Osteoblast (primary cell): Measurements from ENCODE around the gene BTLA. TPM values are rescaled to one million over a fixed set of nuclear protein-coding genes. Genes with fewer than 3 reads are reported as not detected.

Experiments
- DNase-seq: peaks from one replicate; pipeline ENCODE4 v3.0.0; 2011; ENCODE audit warnings: low spot score, mixed read lengths; ENCODE audit not compliant: insufficient read length; ENCODE audit errors: missing footprints
- H2AFZ ChIP-seq: 2 replicates; pipeline ENCODE4 v1.6.0; 2011; ENCODE audit warnings: mild to moderate bottlenecking, low read length
- H3K27ac ChIP-seq: 2 replicates; pipeline ENCODE4 v1.5.1; 2011; ENCODE audit warnings: mild to moderate bottlenecking, low read depth, low read length, moderate library complexity
- H3K27me3 ChIP-seq: 2 replicates; pipeline ENCODE4 v1.6.0; 2012; ENCODE audit warnings: mild to moderate bottlenecking, control low read depth, inconsistent platforms, low read length, moderate library complexity; ENCODE audit not compliant: insufficient read depth
- H3K36me3 ChIP-seq: 2 replicates; pipeline ENCODE4 v1.5.1; 2011; ENCODE audit warnings: mild to moderate bottlenecking, low read length, control low read depth, moderate library complexity; ENCODE audit not compliant: insufficient read depth
- H3K4me1 ChIP-seq: 2 replicates; pipeline ENCODE4 v1.5.1; 2011; ENCODE audit warnings: mild to moderate bottlenecking, low read length, control low read depth, moderate library complexity; ENCODE audit not compliant: insufficient read depth
- H3K4me2 ChIP-seq: 2 replicates; pipeline ENCODE4 v1.6.0; 2011; ENCODE audit warnings: mild to moderate bottlenecking, low read length; ENCODE audit not compliant: insufficient read depth
- H3K4me3 ChIP-seq: fragments of 200-600 bp; sonication (generic); 3 replicates; pipeline ENCODE4 v1.5.1; 2012; ENCODE audit warnings: mild to moderate bottlenecking, low read length, inconsistent platforms; ENCODE audit not compliant: insufficient read depth
- H3K79me2 ChIP-seq: 2 replicates; pipeline ENCODE4 v1.6.0; 2012; ENCODE audit warnings: mild to moderate bottlenecking, low read length, control low read depth, inconsistent platforms; ENCODE audit not compliant: insufficient read depth
- H3K9me3 ChIP-seq: 2 replicates; pipeline ENCODE4 v1.5.1; 2011; ENCODE audit warnings: low read depth, low read length, control low read depth
- H4K20me1 ChIP-seq: 2 replicates; pipeline ENCODE4 v1.6.0; 2012; ENCODE audit warnings: mild to moderate bottlenecking, low read length, control low read depth; ENCODE audit not compliant: insufficient read depth
- total RNA-seq: library from RNA; depleted of rRNA; stranded (reverse); fragments of >200 nt; gene quantifications from 2 replicates; pipeline ENCODE4 v1.2.3, GENCODE V29; 2012
- TF ChIP-seq, protein P1 (sequence below): IDR thresholded peaks from 2 replicates; pipeline ENCODE4 v1.5.1; 2011; ENCODE audit warnings: mild to moderate bottlenecking, low read depth, low read length, moderate library complexity; ENCODE audit errors: extremely low read depth

BTLA gene
- total RNA-seq, 1 donor = 0.36 TPM

DNA sequence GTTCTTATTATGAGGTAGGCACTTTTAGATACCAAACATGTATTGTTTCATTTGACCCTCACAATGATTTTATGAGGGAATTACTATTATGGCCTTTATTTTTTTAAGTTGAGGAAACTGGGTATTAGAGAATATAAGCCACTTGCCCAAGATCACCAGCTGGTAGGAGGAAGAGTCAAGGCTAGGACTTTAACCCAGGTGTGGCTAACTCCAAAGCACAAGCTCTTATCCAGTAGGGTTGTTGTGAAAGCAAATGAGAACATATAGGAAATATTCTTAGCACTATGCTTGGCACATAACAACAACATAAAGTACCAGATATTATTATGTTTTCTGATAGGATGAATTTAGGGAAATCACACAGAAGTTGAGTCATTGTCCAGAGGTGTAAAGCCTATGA, 7.9 kb downstream of the BTLA start:
- no peaks in the 10 kb centered on the region for H3K36me3 ChIP-seq
- H3K27me3 ChIP-seq = no peaks in the 10 kb centered on the region
- no peak overlapping the region for H3K4me2 ChIP-seq
- no peaks in the 10 kb centered on the region for H3K4me1 ChIP-seq
- H3K9me3 ChIP-seq = no peaks in the 10 kb centered on the region
- TF ChIP-seq, protein P1, sequence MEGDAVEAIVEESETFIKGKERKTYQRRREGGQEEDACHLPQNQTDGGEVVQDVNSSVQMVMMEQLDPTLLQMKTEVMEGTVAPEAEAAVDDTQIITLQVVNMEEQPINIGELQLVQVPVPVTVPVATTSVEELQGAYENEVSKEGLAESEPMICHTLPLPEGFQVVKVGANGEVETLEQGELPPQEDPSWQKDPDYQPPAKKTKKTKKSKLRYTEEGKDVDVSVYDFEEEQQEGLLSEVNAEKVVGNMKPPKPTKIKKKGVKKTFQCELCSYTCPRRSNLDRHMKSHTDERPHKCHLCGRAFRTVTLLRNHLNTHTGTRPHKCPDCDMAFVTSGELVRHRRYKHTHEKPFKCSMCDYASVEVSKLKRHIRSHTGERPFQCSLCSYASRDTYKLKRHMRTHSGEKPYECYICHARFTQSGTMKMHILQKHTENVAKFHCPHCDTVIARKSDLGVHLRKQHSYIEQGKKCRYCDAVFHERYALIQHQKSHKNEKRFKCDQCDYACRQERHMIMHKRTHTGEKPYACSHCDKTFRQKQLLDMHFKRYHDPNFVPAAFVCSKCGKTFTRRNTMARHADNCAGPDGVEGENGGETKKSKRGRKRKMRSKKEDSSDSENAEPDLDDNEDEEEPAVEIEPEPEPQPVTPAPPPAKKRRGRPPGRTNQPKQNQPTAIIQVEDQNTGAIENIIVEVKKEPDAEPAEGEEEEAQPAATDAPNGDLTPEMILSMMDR = no peak
- H3K27ac ChIP-seq = no peak overlapping the region
- H3K79me2 ChIP-seq = no peaks in the 10 kb centered on the region
- no peak overlapping the region for H3K4me3 ChIP-seq
- H4K20me1 ChIP-seq = no peaks in the 10 kb centered on the region
- DNase-seq = no peak
- H2AFZ ChIP-seq = no peak overlapping the region

DNA sequence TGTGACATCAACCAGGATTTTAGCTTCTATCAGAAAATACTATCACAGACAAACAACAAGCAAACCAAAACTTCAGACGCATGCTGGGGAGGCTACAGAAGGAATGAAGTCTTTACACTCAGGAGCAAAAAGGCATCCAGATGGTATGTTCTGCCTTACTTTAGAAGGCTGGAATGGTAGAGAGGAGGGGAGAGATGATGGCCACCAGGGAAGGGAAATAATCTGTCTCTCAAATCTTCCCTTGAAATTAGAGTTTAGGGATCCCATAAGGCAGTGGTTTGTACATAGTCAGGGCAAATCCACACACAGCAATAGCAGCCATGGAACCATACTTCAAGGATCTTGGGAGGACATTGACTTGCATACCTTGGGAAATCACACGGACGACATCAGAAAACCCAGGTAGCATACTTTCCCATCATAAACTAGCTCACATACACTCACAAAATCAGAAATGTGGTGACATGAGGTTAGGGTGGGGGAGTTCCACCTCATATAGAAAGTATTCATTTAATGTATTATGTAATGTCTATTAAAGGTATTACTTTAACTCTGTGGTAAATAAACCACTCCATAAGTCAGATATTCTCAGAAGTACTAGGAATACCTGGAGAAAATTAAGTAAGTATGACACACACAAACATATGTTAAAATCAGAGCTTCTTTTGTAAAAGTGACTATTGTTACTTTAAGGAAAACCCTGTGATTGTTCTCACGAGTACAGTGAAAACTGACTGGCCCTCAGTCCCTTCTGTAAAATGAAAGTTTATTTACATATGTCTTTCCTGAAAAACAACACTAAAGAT, 9.4 kb downstream of the BTLA start:
- H3K36me3 ChIP-seq = no peaks in the 10 kb centered on the region
- no peak overlapping the region for H3K27ac ChIP-seq
- H3K9me3 ChIP-seq = no peaks in the 10 kb centered on the region
- no peak overlapping the region for H3K4me2 ChIP-seq
- no peak for DNase-seq
- H4K20me1 ChIP-seq = no peaks in the 10 kb centered on the region
- H3K4me3 ChIP-seq = no peak overlapping the region
- H3K27me3 ChIP-seq = no peaks in the 10 kb centered on the region
- H3K4me1 ChIP-seq = no peaks in the 10 kb centered on the region
- TF ChIP-seq, protein P1 = no peak
- H2AFZ ChIP-seq = no peak overlapping the region
- no peaks in the 10 kb centered on the region for H3K79me2 ChIP-seq

DNA sequence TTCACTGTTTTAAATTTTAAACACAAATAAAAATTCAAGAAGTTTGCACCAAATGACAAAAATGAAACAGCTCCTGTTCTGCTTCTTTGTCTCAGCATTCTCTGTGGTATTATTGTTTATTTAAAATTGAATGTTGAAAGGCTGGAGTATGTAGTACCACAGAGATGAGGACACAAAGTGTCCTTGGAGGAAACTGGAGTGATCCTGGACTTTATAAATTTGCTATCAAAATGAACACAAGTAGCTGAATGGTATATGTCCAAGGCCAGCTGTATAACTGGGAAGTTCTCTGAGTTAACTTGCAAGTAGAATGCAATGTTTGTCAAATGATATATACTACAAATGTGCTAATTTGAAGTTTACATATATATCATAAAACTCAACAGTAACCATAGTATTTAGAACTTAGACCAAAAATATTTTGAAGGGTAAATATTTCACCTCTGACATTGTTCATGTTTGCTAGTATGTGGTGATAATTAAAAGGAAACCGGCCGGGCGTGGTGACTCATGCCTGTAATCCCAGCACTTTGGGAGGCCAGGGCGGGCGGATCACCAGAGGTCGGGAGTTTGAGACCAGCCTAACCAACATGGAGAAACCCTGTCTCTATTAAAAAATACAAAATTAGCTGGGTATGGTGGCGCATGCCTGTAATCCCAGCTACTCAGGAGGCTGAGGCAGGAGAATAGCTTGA, 12.3 kb downstream of the BTLA start:
- no peaks in the 10 kb centered on the region for H3K79me2 ChIP-seq
- no peak overlapping the region for H3K27ac ChIP-seq
- H4K20me1 ChIP-seq = no peaks in the 10 kb centered on the region
- H3K4me3 ChIP-seq = no peak overlapping the region
- H2AFZ ChIP-seq = no peak overlapping the region
- no peaks in the 10 kb centered on the region for H3K36me3 ChIP-seq
- no peak overlapping the region for H3K4me2 ChIP-seq
- H3K4me1 ChIP-seq = no peaks in the 10 kb centered on the region
- TF ChIP-seq, protein P1 = no peak
- no peaks in the 10 kb centered on the region for H3K27me3 ChIP-seq
- no peaks in the 10 kb centered on the region for H3K9me3 ChIP-seq
- peak; percentile 13 for DNase-seq

DNA sequence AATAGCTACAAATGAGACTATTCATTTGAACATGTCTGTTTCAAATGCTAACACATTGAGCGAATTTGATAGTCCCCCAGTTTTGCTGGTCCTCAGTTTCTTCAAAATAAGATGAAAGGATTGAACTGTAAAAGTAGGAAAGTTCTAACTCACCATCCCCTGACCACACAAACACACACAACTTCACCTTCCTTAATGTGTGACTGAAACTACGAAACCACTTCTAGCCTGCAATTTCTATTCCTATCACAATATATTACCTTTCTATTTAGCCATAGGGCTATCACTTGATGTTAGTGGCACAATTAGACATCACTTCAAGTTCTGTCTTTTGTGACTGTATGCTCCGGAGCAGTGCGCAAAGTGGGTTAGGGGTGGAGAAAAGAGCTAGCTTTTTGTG, 14.9 kb downstream of the BTLA start:
- no peak overlapping the region for H3K4me3 ChIP-seq

More for the DNA sequence above, 14.9 kb downstream of the BTLA start:
- Histone ChIP-seq H2AFZ (no peak overlapping the region), H3K4me1 (no peaks in the 10 kb centered on the region), H3K9me3 (no peaks in the 10 kb centered on the region), H3K36me3 (no peaks in the 10 kb centered on the region), H3K4me2 (no peak overlapping the region), H3K27me3 (no peaks in the 10 kb centered on the region), H3K79me2 (no peaks in the 10 kb centered on the region), H4K20me1 (no peaks in the 10 kb centered on the region), H3K27ac (no peak overlapping the region)
- TF ChIP-seq, protein P1 = no peak
- DNase-seq = no peak
